22Rv1 (cell line): ENCODE data around the gene ADAMTS2.

Source experiments
- CTCF ChIP-seq: fragments of 450-650 bp; IDR thresholded peaks from 2 replicates; pipeline ENCODE4 v1.5.1; 2017; ENCODE audit warnings: mild to moderate bottlenecking
- ZFX ChIP-seq: fragments of 450-650 bp; IDR thresholded peaks from 2 replicates; pipeline ENCODE4 v1.6.1; 2017; ENCODE audit warnings: antibody characterized with exemption, borderline replicate concordance

- TF ChIP-seq CTCF = no peak
- TF ChIP-seq ZFX = no peak
These were observed 60.3 kb downstream of the ADAMTS2 start for GRCh38 chr5:179284751-179285631.
